ENCODE results near the gene CD8B.
"Not testable (repeated sequence)": the region's sequence is repeated elsewhere in the genome, so short reads cannot be mapped to it uniquely, and the experiment has no call there.

- TF ChIP-seq REST (IDR thresholded peaks at IDR 0.05; ENCODE audit: borderline replicate concordance); RAD21 (conservative IDR thresholded peaks at IDR 0.05); CTCF (IDR thresholded peaks at IDR 0.05; ENCODE audit: poor library complexity, severe bottlenecking); EZH2 (IDR thresholded peaks at IDR 0.05; ENCODE audit: borderline replicate concordance, insufficient read depth, low read length, poor library complexity, severe bottlenecking); POLR2AphosphoS5 (IDR thresholded peaks at IDR 0.05); EP300 (conservative IDR thresholded peaks at IDR 0.05; ENCODE audit: poor library complexity, severe bottlenecking): not testable (repeated sequence)
These were observed 21.7 kb downstream of the CD8B start for GRCh38 chr2:86839871-86840548.

Measured in neural cell (in vitro differentiated cells).